Esophagus muscularis mucosa (tissue), 4 donors: ENCODE data around the gene COX7A1.

Experiments used
- EP300 ChIP-seq: sonication (generic); formaldehyde crosslinking; IDR thresholded peaks from one replicate; pipeline ENCODE4 v1.6.1; 2017; ENCODE audit warnings: antibody characterized with exemption
- POLR2A ChIP-seq: fragments of 450-650 bp; IDR thresholded peaks from one replicate; pipeline ENCODE4 v1.6.1; 2017; ENCODE audit warnings: antibody characterized with exemption, moderate library complexity, mild to moderate bottlenecking, low read depth
- TF ChIP-seq, protein P1 (sequence below), 3 experiments: fragments of 200-600 bp in 2 of 3; fragments of 450-650 bp in 1 of 3; sonication (generic) in 2 of 3; IDR thresholded peaks; one replicate each; pipeline ENCODE4 v1.5.1; 2017 to 2019; ENCODE audit warnings: antibody characterized with exemption in 3 of 3, mild to moderate bottlenecking in 2 of 3, moderate library complexity in 1 of 3

DNA sequence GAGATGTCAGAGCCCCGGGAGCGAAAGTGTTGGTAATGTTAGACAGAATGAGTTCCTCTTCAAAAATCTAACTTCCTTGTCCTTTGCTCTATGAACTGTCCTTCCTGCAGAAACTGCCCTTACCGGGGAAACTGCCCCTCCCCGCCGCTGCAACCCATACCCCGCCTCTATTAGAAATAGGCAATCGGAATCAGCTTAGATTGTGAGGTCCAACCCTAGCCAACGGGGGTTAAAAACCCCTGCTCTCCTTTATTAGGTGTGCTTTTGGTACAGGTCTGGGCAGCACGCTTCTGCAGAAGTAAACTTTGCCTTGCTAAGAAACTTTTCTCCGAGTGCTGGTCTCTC, 23.9 kb downstream of the COX7A1 start:
- TF ChIP-seq POLR2A (no peak), EP300 (no peak)
- TF ChIP-seq, protein P1, sequence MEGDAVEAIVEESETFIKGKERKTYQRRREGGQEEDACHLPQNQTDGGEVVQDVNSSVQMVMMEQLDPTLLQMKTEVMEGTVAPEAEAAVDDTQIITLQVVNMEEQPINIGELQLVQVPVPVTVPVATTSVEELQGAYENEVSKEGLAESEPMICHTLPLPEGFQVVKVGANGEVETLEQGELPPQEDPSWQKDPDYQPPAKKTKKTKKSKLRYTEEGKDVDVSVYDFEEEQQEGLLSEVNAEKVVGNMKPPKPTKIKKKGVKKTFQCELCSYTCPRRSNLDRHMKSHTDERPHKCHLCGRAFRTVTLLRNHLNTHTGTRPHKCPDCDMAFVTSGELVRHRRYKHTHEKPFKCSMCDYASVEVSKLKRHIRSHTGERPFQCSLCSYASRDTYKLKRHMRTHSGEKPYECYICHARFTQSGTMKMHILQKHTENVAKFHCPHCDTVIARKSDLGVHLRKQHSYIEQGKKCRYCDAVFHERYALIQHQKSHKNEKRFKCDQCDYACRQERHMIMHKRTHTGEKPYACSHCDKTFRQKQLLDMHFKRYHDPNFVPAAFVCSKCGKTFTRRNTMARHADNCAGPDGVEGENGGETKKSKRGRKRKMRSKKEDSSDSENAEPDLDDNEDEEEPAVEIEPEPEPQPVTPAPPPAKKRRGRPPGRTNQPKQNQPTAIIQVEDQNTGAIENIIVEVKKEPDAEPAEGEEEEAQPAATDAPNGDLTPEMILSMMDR (IDR thresholded peaks at IDR 0.05), result no peak
